HL-60 (cell line): ENCODE results near the gene GRHL3.

ENCODE experiments used
- DNase-seq, 2 experiments: peaks; one replicate each; pipeline ENCODE4 v3.0.0-alpha.2; 2010 to 2020; ENCODE audit warnings: low read depth in 1 of 2, low spot score in 1 of 2
- H3K27ac ChIP-seq: fragments of 250-450 bp; sonication (Bioruptor Pico); replicated peaks from 2 replicates; pipeline ENCODE4 v1.5.1; 2020; ENCODE audit warnings: mild to moderate bottlenecking, moderate library complexity
- H3K27me3 ChIP-seq: fragments of 250-450 bp; sonication (Bioruptor Pico); 2 replicates; pipeline ENCODE4 v1.5.1; 2021; ENCODE audit warnings: mild to moderate bottlenecking, moderate library complexity; ENCODE audit not compliant: insufficient read depth, poor library complexity, severe bottlenecking
- H3K4me3 ChIP-seq: replicated peaks from 2 replicates; pipeline ENCODE4 v1.5.1; 2011; ENCODE audit warnings: mild to moderate bottlenecking, control low read depth, low read length; ENCODE audit not compliant: insufficient read depth
- CTCF ChIP-seq: IDR thresholded peaks from one replicate; pipeline ENCODE4 v1.5.1; 2011; ENCODE audit warnings: low read length, control low read depth, inconsistent platforms; ENCODE audit not compliant: insufficient read depth
- GABPA ChIP-seq: IDR thresholded peaks from 2 replicates; pipeline ENCODE4 v1.6.1; 2012; ENCODE audit warnings: low read depth
- POLR2AphosphoS5 ChIP-seq: IDR thresholded peaks from 2 replicates; pipeline ENCODE4 v1.6.1; 2012; ENCODE audit warnings: low read depth
- REST ChIP-seq: IDR thresholded peaks from 2 replicates; pipeline ENCODE4 v1.6.1; 2012; ENCODE audit warnings: low read depth; ENCODE audit not compliant: insufficient replicate concordance
- SPI1 ChIP-seq: IDR thresholded peaks from 2 replicates; pipeline ENCODE4 v1.6.1; 2012; ENCODE audit warnings: low read depth, mild to moderate bottlenecking, borderline replicate concordance

GRHL3 gene

GRCh38 chr1:24344090-24344742 lies 25.1 kb downstream of the GRHL3 start:
- H3K27me3 ChIP-seq = no peaks in the 10 kb centered on the region
- H3K4me3 ChIP-seq = no peak overlapping the region
- no peak for TF ChIP-seq GABPA
- no peak for TF ChIP-seq SPI1
- TF ChIP-seq REST = no peak
- TF ChIP-seq CTCF = no peak
- TF ChIP-seq POLR2AphosphoS5 = no peak
- no peak overlapping the region for H3K27ac ChIP-seq
- DNase-seq = no peak

- Histone ChIP-seq H3K27ac (no peak overlapping the region), H3K27me3 (no peaks in the 10 kb centered on the region), H3K4me3 (no peak overlapping the region)
- TF ChIP-seq GABPA = no peak
- TF ChIP-seq CTCF = no peak
- TF ChIP-seq POLR2AphosphoS5 = no peak
- no peak for TF ChIP-seq REST
- no peak for TF ChIP-seq SPI1
- no peak for DNase-seq
Measured at GRCh38 chr1:24345334-24345733, 26.2 kb downstream of the GRHL3 start.

GRCh38 chr1:24347159-24347934 lies 28.2 kb downstream of the GRHL3 start:
- no peak for TF ChIP-seq GABPA
- TF ChIP-seq REST = no peak
- TF ChIP-seq POLR2AphosphoS5 = no peak
- no peak for TF ChIP-seq CTCF
- no peak for TF ChIP-seq SPI1
- Histone ChIP-seq H3K27me3 (no peaks in the 10 kb centered on the region), H3K4me3 (no peak overlapping the region), H3K27ac (no peak overlapping the region)
- DNase-seq = no peak
